Coronary artery (tissue), 2 donors: Measurements from ENCODE around the gene TMEM255B.

ENCODE experiments used
- DNase-seq: peaks from one replicate; pipeline ENCODE4 v3.0.0-alpha.2; 2017; ENCODE audit warnings: low spot score
- H3K27ac ChIP-seq, 2 donors: fragments of 200-600 bp; sonication (generic); one replicate each; pipeline ENCODE4 v1.5.1; 2016 to 2019
- H3K4me3 ChIP-seq: fragments of 200-600 bp; sonication (generic); 2 replicates; pipeline ENCODE4 v1.5.1; 2016; ENCODE audit warnings: mild to moderate bottlenecking, moderate library complexity
- TF ChIP-seq, protein P1 (sequence below): fragments of 200-600 bp; sonication (generic); IDR thresholded peaks from one replicate; pipeline ENCODE4 v1.5.1; 2019; ENCODE audit warnings: antibody characterized with exemption

TMEM255B gene

DNA sequence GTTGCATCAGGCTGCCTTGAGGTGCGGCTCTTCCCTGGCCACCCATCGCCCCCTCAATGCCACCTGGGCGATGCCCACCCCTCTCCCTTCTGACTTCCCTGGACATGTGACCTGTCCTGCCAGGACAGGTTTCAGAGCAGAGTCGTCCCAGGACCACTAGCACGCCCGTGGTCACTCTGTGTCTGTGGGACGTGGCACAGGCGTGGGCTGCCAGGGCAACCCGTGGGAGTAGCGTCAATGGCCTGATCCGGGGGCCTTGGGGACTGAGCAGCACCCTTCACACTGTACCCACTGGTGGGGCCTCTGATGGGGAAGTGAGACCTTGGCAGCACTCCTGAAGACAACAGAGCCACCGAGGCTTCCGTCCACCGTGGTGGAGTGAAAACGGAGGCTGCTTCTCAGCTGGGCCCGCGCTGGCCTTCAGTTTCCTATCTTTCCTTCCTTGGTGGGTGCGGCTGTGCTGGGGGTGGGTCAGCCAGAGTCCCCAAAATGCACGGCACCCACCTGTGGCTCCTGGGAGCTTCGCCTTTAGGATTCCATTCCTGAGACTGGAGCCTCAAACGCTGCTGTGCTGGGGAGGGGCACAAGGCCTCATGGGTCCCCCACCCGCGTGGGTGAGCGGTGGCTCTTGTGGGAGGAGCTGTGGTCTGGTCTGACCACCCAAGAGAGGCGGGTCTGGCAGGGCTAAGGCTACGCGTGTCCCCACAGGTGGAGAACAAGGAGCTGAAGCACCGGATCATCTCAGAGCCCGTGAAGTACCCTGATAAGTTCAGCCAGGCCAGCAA, 26.7 kb upstream of the TMEM255B start:
- DNase-seq, result no peak
- H3K27ac ChIP-seq, result no peak overlapping the region
- TF ChIP-seq, protein P1, sequence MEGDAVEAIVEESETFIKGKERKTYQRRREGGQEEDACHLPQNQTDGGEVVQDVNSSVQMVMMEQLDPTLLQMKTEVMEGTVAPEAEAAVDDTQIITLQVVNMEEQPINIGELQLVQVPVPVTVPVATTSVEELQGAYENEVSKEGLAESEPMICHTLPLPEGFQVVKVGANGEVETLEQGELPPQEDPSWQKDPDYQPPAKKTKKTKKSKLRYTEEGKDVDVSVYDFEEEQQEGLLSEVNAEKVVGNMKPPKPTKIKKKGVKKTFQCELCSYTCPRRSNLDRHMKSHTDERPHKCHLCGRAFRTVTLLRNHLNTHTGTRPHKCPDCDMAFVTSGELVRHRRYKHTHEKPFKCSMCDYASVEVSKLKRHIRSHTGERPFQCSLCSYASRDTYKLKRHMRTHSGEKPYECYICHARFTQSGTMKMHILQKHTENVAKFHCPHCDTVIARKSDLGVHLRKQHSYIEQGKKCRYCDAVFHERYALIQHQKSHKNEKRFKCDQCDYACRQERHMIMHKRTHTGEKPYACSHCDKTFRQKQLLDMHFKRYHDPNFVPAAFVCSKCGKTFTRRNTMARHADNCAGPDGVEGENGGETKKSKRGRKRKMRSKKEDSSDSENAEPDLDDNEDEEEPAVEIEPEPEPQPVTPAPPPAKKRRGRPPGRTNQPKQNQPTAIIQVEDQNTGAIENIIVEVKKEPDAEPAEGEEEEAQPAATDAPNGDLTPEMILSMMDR, result no peak
- no peak overlapping the region for H3K4me3 ChIP-seq

DNA sequence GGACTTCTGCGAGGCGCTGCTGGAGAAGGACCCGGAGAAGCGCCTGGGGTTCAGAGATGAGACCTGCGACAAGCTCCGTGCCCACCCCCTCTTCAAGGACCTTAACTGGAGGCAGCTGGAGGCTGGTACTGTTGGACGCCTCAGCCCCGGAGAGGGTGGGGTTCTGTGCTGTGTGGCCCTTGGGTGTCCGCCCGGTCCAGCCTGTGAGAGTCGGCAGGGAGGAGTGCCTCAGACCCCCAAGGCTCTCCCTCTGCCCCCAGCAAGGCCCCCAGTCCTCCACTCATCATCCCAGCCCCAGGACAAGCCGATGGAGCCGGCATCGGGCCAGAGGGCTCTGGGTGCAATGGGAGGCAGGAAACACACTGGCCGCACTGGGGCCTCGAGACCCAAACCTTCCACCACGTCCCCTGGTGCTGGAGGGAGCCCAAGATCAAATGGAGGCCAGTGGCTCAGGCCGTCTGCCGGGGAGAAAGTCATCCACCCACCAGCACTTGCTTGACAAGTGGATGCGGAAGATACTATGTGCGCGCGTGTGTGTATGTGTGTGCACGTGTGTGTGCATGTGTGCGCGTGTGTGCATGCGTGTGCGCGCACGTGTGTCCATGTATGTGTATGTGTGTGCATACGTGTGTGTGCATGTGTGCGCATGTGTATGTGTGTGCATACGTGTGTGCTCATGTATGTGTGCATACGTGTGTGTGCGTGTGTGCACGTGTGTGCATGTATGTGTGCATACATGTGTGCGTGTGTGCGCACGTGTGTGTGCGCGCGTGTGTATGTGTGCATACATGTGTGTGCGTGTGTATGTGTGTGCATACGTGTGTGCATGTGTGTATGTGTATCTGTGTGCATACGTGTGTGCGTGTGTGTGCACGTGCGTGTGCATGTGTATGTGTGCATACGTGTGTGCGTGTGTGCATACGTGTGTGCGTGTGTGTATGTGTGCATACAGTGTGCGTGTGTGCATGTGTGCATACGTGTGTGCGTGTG, 25.8 kb upstream of the TMEM255B start:
- TF ChIP-seq, protein P1, result no peak
- Histone ChIP-seq H3K4me3 (no peak overlapping the region), H3K27ac (no peak overlapping the region)
- DNase-seq, result no peak

GRCh38 chr13:113734099-113734825, 24.8 kb upstream of the TMEM255B start:
- TF ChIP-seq, protein P1, result no peak
- H3K4me3 ChIP-seq, result no peak overlapping the region
- DNase-seq, result no peak
- no peak overlapping the region for H3K27ac ChIP-seq

- H3K27ac ChIP-seq, result no peak overlapping the region
- no peak overlapping the region for H3K4me3 ChIP-seq
- DNase-seq, result no peak
- TF ChIP-seq, protein P1, result no peak
Measured at GRCh38 chr13:113734826-113735125, 24.2 kb upstream of the TMEM255B start.

- TF ChIP-seq, protein P1, result no peak
- no peak overlapping the region for H3K4me3 ChIP-seq
- no peak overlapping the region for H3K27ac ChIP-seq
- no peak for DNase-seq
Measured at GRCh38 chr13:113735194-113735593, 23.8 kb upstream of the TMEM255B start.

GRCh38 chr13:113735750-113736149, 23.3 kb upstream of the TMEM255B start:
- Histone ChIP-seq H3K27ac (no peak overlapping the region), H3K4me3 (no peak overlapping the region)
- TF ChIP-seq, protein P1, result no peak
- no peak for DNase-seq
